SK-N-SH (cell line): ENCODE measurements around the gene POP5.

Experiments used
- FOXM1 ChIP-seq: IDR thresholded peaks from 2 replicates; pipeline ENCODE4 v1.4.0; 2012; ENCODE audit warnings: low read depth, mild to moderate bottlenecking
- GABPA ChIP-seq: IDR thresholded peaks from 2 replicates; pipeline ENCODE4 v1.4.0; 2012; ENCODE audit warnings: low read depth, mild to moderate bottlenecking
- TAF1 ChIP-seq: IDR thresholded peaks from 2 replicates; pipeline ENCODE4 v1.6.1; 2012; ENCODE audit warnings: low read depth, mild to moderate bottlenecking, low read length, moderate library complexity, borderline replicate concordance
- TF ChIP-seq, protein P1 (sequence below): IDR thresholded peaks from 2 replicates; pipeline ENCODE4 v1.4.0; 2012; ENCODE audit warnings: low read depth, borderline replicate concordance
- TF ChIP-seq, protein P2 (sequence below): fragments of 200-600 bp; sonication (generic); IDR thresholded peaks from 2 replicates; pipeline ENCODE4 v1.6.1; 2017; ENCODE audit warnings: antibody characterized with exemption, mild to moderate bottlenecking, moderate library complexity

DNA sequence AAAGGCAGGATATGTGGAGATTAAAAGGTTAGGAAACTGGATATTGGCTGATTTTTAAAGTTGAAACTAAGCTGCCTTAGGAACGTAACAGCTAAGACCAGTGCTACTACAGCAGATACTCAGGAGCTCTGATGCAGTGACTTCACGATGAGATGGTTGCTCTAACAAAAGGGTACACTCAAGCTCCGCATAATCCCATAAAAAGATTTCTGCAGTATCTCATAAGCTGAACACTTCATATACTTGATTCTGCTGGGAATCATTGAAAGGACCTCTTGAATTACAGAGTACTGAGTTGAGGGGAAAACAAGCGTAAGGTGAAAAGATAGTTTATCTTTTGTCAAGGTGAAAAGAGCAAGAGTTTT is 43.4 kb downstream of the POP5 start:
- no peak for TF ChIP-seq TAF1
- TF ChIP-seq, protein P1, sequence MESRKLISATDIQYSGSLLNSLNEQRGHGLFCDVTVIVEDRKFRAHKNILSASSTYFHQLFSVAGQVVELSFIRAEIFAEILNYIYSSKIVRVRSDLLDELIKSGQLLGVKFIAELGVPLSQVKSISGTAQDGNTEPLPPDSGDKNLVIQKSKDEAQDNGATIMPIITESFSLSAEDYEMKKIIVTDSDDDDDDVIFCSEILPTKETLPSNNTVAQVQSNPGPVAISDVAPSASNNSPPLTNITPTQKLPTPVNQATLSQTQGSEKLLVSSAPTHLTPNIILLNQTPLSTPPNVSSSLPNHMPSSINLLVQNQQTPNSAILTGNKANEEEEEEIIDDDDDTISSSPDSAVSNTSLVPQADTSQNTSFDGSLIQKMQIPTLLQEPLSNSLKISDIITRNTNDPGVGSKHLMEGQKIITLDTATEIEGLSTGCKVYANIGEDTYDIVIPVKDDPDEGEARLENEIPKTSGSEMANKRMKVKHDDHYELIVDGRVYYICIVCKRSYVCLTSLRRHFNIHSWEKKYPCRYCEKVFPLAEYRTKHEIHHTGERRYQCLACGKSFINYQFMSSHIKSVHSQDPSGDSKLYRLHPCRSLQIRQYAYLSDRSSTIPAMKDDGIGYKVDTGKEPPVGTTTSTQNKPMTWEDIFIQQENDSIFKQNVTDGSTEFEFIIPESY, result no peak
- no peak for TF ChIP-seq FOXM1
- TF ChIP-seq GABPA, result no peak
- TF ChIP-seq, protein P2, sequence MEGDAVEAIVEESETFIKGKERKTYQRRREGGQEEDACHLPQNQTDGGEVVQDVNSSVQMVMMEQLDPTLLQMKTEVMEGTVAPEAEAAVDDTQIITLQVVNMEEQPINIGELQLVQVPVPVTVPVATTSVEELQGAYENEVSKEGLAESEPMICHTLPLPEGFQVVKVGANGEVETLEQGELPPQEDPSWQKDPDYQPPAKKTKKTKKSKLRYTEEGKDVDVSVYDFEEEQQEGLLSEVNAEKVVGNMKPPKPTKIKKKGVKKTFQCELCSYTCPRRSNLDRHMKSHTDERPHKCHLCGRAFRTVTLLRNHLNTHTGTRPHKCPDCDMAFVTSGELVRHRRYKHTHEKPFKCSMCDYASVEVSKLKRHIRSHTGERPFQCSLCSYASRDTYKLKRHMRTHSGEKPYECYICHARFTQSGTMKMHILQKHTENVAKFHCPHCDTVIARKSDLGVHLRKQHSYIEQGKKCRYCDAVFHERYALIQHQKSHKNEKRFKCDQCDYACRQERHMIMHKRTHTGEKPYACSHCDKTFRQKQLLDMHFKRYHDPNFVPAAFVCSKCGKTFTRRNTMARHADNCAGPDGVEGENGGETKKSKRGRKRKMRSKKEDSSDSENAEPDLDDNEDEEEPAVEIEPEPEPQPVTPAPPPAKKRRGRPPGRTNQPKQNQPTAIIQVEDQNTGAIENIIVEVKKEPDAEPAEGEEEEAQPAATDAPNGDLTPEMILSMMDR, result no peak
